GM18499 (cell line): ENCODE results near the gene LAMP5.

ENCODE experiments used
- ATAC-seq: cut with Tn5 transposase; IDR thresholded peaks from one replicate; pipeline ENCODE4 v1.9.1; 2021; ENCODE audit warnings: moderate number of reproducible peaks; ENCODE audit not compliant: insufficient read depth, unreplicated experiment

The LAMP5 gene

DNA sequence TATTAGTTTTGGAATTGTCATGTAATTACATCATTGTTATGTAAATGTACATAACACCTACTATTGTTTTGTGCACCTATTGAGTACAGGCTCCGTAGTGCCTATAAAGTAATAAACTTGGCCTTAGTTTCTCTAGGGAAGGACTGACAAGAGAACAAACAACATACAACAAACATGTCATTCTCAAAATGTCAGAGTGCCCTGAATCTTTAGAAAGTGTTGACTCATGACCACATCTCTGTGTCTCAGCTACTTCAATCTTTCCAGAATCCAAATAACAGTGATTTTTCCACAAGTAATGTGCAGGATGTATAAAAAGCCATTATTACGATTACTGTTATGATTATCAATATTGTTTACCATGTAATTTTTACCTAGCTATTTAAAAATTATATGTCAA lies 17.2 kb downstream of the LAMP5 start:
- no peak for ATAC-seq

DNA sequence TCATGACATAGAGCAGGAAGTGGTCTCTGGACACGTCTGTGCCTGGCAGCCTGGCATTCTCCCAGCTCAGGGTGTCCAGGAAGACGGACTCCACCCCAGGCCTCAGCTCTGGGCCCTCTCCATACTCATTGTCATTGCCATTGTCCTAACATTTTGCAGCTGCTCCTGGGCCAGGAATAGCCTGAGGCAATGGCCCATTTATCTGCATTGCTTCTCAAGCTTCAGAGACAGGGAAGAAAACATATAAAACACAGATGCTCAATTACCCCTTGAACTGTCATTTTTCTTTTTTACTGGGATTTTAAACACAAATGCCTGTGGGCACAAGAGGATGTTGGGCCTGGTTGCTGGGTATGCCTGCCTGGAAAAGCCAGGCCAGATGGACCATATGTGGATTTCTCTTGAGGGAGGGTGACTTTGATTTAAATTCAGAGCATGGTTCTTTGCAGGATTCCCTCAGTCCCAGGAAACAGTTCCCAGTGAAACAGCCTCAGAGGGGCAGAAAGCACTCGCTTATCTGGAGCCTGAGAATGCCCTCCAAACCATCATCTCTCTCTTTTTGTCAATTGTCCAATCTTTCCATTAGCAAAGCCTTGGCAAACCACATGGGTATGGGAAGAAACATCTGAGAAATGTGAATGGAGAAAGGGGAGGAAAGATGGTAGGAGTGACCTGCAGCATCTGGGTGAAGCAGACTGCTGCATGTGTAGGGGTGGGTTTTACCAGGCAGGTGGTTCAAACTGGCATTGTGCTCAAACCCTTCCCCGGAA lies 17.9 kb downstream of the LAMP5 start:
- ATAC-seq: no peak

DNA sequence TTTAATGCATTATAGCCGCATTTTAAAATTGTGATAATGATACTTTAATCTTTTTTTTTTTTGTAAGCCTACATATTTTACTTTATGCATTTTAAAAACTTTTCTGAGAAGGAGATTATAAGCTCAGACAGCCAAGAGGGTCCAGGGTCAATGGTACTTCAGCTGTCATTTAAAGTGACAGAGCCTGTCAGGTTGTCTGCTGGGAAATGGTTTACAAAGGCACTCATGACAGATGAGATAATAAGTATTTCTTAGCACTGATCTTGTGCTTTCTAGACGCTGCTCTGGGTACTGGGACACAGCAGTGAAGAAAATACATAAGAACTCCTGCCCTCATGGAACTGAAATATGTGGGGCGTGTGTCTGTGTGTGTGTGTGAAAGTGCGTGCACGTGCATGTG lies 19.6 kb downstream of the LAMP5 start:
- ATAC-seq: no peak

DNA sequence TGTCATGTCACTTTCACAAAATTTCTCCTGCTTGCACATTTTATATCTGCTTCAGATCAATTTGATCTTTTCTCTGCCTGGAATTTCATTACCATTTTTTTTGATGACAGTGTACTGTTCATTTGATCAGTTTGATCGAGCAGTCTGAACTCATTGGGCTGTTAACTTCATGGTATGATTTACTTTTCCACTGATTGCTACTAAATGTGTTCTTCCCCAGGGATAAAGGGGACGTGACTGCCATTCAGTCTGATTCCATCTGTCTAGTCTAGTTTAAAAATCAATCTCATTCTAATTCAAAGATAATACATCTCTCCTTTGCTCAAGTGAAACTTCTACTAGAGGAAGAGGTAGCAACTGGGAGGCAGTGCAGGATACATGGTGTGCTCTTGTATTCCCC lies 21.1 kb downstream of the LAMP5 start:
- no peak for ATAC-seq

DNA sequence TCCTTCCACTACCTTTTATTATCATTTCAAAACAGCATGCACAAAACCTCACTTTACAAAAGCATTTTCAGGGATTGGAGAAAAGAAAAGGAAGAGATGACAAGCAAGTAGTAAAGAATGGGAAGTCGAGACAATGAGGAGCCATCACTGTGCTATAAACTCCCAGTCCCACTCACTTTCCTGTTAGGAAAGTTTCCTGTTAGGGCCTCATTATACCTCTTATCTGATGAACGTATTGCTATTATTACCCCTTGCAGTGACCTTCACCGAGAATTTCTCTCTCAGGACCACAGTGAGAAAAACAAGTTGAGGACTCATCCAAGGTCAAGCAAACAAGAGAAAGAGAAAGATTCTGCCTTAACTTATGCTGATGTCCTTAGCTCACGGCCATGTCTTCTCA lies 28.8 kb downstream of the LAMP5 start:
- no peak for ATAC-seq

DNA sequence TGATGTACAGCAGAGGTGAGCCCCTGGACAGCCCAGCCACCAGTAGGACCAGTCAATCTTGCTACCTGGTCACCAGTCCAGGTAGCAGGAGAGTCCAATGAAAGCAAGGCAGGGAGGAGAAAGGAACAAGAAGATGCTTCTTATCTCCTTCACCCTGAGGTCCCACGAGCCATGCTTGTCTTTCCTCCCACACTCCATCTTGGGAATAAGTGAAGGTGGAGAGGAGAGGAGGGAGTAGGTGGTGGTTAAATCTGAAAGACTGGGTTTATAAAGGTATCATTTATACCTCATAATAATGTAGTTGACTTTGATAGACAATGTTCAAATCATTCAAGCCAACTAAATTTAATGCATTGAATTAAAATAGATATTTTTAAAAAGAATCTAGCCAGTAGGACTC lies 35.9 kb downstream of the LAMP5 start:
- ATAC-seq: no peak

DNA sequence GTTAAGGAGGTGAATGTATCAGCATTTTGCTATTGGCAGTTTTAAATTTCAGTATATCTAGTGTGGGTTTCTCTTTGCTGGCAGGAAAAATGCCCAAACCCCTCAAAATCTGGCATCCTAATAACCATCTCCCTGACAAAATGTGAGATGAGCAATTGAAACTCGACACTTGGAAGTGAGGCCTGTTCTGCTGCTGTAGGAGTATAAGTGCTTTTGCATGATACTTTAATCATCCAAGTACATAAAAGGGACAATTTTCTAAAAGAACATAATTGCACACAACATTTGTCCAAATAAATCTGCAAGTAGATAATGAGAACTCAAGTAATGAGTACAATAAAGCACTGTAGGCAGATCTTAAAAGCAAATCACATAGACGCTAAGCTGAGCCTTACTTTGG lies 36.5 kb downstream of the LAMP5 start:
- ATAC-seq: no peak

DNA sequence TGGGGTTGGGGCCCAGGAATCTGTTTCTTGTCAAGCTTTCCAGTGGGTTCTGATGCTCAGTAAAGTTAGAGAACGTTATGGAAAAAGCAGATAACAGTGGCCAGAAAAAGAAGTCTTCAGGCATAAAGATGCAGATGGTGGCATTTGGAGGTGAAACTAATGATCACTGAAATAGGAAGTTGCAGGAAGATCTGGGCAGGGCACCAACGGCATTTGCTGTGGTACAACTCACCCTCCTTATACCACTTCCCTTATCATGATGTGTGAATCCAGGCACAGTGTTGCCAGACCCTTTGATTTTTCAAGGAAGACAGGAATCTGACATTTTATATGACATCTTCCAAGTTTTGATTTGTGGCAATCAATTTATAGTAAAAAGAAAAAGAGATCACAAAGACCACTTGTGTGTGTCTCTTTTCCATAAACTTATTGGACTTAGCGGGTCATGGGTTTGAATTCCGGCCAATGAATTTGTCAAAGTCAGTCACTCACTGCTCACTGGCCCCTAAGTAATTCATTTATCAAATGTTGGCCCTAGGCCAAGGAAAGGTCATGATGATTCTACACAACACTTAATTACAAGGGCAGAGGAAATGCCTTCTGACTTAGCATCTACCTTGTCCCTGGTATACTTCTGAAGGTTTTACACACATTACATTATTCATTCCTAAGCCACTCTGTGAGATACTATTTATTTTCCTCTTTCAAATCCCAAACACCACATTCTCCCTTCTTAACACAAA lies 37.6 kb downstream of the LAMP5 start:
- ATAC-seq: no peak

DNA sequence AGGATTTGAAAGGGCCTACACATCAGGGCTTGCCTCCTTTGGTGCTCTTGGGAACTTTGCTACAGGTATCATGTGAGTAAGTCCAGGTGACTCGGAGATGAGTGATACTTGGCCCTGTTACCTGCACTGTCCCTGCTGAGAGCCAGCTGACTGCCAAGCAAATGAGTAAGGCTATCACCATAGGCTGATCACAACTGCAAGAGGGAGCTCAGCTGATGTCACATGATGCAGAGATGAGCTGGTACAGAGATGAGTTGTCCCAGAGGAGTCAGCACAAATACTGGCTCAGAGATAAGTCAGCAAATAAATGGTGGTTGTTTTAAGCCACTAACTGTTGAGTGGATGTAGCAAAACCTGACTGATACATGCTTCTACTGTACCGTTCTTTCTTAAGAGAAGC lies 41.4 kb downstream of the LAMP5 start:
- ATAC-seq: no peak

DNA sequence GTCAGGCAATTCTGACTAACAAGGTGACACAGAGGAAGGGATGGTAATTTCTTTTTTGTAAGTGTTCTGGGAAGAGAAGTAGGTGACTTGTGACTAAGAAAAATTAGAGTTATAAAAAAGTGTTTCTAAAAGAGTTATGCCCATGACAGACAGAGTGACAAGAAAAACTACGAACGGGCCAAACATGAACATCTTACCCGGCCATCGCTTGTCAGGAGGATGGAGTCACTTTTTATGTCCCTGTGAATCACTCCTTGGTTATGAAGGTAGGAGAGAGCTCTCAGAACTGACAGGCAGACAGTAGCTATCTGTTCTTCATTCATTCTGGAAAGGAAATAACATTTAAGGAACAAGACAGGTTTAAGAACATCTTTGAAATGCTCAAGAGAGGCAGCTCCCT lies 43.0 kb downstream of the LAMP5 start:
- ATAC-seq: no peak

DNA sequence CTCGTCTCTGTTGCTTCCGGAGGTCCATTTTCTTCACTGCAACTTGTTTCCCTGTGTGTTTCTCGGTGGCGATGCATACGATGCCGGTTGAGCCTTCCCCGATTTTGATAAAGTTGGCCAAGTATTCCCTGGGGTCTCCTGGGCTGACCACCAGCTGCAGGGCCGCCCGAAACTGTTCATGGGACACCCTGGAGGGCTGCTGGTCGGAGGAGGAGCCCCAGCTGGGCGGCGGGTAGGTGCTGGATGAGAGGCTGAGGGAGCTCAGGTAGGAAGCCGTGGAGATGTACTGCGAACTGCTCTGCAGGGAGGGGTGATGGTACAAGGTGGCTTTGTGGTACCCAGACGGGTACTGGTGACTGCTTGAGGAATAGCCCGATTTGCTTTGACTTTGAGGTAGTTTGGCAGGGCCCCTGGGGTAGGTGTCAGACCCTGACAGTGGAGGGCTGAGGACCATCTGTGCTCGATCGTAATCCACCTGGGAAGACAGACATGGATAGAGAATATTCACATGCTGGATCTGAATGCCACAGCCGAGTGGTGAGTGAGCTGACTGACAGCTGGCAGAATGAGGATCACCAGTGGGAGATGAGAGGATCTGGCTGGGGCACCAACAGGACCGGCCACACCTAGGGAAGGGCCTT lies 51.6 kb downstream of the LAMP5 start:
- ATAC-seq: no peak

DNA sequence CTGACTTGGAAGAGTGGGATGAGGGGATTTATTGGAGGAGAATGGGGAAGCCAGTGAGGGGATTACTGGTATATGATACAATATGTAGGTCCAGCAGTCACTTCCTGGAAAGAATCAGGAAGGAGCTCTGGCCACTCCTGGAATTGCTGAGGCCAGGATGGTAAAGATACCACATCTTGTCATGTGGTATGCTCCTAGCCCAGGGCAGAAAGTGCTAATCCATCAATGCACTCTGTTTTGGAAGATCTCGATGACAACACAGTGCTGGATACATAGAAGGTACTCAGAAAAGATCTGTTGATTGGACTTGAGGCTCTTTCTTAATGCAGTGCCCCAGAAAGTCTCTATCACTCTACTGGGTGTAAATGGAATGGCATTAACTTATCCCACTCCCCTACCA lies 52.6 kb downstream of the LAMP5 start:
- no peak for ATAC-seq

DNA sequence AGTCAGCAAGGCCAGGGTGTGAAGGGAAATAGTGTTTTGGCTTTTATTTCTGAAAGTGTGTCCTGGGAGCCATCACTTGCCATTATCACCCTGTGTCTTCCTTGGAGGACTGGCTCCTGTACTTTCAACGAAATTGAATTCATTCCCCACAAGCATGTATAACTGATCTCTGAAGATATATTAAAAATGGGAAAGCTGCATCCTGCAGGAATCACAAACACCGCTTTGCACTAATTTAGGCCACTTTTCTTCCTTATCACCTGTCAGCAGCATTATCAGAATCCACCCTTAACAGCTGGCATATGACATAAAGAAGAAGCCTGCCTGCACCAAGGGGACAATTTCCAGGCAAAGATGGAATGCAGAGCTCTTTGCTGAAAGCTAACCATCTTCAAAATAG lies 56.2 kb downstream of the LAMP5 start:
- no peak for ATAC-seq

DNA sequence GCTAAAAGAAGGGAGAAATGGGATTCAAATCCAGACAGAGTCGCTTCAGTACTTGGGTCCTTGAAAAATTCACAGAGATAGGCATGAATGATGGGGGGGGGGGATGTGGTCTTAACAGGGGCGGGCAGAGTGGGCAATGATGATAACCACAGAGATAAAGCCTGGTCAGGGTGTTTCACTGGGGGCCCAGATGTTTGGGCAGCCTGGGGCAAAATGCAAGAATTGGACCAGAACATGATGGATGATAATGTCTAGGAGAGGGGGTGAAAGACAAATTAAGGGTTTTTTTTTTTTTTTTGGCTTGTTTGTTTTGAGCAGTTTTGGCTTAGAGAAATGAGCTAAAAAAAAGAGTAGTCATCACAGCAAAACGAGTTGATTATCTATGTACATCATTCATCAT lies 57.4 kb downstream of the LAMP5 start:
- ATAC-seq: no peak

DNA sequence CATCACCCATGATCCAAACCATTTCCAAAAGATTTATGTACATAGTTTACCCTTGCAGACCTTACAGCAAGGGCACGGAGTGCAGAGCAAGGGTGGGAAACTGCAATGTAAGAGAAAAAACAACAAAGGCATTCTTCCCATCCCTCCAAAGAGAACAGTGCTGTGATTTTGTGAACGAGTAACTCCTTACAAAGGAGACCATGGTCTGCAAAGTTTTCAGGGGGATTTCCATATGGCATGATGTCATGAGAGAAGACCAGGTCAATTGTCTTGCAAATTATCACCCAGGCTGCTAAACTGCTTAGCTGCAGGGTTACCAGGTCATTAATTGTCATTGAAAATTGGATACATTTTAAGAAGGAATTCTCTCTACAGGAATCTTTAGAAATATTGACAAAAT lies 58.3 kb downstream of the LAMP5 start:
- ATAC-seq: no peak

DNA sequence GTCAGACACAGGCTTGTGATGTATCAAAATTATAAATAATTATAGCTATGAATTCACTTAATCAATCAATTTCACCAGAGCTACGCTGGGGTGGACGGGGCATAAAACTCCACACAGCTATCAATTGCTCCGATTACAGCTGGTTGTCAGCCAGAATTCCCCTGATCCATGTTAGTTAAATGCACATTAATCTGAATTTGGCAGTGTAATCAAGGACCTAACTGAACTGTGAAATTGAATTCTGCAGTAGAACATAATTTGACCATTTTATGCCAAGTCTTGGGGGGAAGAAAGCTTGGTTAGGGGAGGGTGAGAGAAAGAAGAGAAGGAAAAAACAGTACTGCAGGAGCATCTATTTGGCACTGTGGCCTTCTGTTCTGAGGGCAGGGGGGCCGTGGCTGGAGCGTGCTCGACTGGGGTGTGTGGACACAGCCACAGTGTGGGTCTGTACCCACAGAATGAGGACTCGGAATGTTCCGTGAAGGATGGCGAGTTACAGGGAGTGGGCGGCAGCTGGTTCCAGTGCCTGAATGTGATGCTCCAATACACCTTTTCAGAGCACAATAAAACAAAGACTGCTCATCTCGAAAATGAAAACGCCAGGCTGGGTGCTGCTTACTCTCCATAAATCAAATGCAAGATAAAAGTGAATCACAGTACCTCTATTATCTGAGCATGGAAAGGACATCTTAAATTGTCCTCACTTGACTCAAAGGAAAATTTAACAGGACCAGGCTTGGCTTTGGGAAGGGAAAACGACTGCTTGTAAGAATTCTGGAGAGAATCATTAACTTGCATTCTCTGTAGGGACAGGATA lies 59.2 kb downstream of the LAMP5 start:
- ATAC-seq: no peak

DNA sequence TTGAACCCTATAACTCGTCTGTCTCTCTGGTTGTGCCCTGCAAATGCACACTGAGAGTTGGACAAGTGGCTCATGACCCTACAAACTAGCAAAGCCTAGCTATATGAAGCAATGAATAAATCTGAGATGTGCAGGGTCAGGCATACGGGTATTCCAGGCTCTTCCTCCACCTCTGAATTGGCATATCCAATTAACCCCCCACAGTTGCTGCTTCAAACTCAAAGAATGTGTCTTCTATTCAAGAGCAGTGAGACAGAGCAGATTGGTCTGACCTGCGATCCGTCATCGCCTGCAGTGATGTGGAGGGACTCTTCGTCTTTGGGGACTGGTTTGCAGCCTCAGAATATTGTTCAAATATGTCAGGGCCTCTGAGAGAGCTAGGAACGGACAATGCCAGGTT lies 59.8 kb downstream of the LAMP5 start:
- no peak for ATAC-seq

DNA sequence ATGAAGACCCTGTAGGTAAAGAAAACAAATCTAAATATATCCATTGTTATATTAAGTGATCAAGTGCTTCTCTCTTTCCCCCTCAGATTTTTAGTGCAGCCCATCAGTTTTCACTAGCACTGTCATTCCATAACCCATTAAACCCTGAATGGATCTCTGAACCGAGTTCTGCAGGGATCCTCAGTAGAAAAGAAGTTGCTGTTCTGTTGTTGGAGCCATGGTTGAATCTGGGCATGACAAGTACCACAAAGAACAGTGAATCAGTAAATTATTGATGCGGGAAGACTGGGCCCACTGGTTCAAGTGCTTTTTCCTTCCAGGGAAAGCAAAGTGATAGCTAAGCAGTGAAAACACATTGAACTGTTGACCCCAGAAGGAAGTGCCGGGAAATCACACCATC lies 60.4 kb downstream of the LAMP5 start:
- ATAC-seq: no peak

DNA sequence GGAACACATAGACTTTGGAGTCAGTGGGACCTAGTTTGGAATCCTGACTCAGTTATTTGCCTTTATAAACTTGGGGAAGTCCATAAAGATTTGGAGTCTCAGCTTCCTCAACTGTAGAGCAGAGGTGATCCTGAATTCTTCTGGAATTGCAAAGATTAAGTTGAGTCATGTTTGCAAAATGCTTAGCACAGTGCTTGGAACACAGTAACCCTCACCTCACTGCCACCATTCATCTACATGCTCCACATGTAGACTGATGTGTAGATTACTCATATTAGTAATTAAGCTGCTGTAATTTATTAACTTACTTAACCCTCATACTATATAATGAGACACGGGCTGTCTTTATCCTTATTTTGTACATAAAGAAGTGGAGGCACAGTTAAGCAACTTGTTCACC lies 61.4 kb downstream of the LAMP5 start:
- no peak for ATAC-seq

DNA sequence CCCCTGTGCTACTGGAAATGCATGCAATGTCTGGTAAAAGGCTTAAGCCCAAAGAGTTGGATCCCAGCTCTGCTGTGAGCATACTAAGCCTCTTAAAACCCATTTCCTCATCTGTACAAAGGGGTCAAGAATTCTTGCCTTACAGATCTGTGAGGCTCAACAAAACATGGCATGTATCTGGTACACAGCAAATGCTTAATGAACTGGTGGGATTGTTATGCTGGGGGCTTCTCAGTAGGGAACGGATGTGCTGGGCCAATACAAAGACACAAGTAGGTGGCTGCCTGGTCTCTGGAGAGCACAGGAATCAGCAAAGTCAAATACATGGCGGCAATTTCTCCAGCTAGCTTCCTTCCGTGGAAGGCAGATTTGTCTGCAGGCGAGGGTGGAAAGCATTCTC lies 62.3 kb downstream of the LAMP5 start:
- ATAC-seq: no peak

DNA sequence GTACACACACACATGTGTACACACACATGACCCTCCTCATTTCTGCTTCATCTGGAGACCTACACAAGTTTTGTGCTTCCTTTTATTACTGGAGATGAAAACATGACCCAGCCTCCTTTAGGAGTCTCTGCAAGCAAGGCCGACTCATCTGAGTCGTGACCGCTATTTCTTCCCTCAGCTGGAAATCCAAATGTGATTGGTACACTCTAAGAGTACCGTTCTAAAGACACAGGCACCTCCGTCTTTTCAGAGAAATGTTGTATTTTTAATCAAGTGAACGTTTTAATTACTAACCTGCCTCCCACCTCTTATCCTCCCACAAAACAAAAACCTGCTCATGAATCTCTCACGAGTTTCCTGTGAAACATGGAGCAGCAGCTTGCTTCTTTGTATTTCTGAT lies 63.0 kb downstream of the LAMP5 start:
- ATAC-seq: no peak
